DOHH2 (cell line): ENCODE data around the gene CSGALNACT2.

Experiments
- EZH2phosphoT487 ChIP-seq: fragments of 200-600 bp; sonication (generic); IDR thresholded peaks from 2 replicates; pipeline ENCODE4 v1.6.1; 2017; ENCODE audit warnings: borderline replicate concordance, mild to moderate bottlenecking, antibody characterized with exemption, low read length, moderate library complexity, mixed read lengths
- TF ChIP-seq, protein P1 (sequence below): fragments of 200-600 bp; sonication (generic); IDR thresholded peaks from one replicate; pipeline ENCODE4 v1.5.1; 2014; ENCODE audit warnings: antibody characterized with exemption, mild to moderate bottlenecking, low read depth, low read length; ENCODE audit not compliant: poor library complexity, severe bottlenecking

DNA sequence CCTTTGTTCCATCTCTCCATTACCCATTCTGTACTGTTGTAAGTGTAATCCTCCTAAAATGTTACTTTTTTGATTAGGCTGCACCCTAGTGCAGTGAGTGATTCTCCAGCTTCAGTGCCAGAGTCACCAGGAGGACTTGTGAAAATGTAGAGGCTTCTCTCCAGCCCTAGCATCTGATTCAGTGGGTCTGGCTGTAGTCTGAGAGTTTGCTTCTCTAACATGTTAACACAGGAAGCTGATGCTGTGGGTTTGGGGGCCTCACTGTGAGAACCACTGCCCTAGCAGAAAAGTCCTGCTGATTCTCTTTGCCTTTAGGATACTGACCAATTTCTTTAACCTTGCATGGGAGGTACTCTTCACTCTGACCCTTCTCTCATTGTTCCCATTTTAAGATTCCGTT, 24.4 kb downstream of the CSGALNACT2 start:
- TF ChIP-seq, protein P1, sequence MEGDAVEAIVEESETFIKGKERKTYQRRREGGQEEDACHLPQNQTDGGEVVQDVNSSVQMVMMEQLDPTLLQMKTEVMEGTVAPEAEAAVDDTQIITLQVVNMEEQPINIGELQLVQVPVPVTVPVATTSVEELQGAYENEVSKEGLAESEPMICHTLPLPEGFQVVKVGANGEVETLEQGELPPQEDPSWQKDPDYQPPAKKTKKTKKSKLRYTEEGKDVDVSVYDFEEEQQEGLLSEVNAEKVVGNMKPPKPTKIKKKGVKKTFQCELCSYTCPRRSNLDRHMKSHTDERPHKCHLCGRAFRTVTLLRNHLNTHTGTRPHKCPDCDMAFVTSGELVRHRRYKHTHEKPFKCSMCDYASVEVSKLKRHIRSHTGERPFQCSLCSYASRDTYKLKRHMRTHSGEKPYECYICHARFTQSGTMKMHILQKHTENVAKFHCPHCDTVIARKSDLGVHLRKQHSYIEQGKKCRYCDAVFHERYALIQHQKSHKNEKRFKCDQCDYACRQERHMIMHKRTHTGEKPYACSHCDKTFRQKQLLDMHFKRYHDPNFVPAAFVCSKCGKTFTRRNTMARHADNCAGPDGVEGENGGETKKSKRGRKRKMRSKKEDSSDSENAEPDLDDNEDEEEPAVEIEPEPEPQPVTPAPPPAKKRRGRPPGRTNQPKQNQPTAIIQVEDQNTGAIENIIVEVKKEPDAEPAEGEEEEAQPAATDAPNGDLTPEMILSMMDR: no peak
- no peak for TF ChIP-seq EZH2phosphoT487
